ENCODE measurements around the gene RAX2. TPM values are rescaled to one million over a fixed set of nuclear protein-coding genes. Genes with fewer than 3 reads are reported as not detected.
"Not testable (repeated sequence)": the region's sequence is repeated elsewhere in the genome, so short reads cannot be mapped to it uniquely, and the experiment has no call there.

RAX2 gene
- total RNA-seq, 2 experiments from 2014 or later: not detected

DNA sequence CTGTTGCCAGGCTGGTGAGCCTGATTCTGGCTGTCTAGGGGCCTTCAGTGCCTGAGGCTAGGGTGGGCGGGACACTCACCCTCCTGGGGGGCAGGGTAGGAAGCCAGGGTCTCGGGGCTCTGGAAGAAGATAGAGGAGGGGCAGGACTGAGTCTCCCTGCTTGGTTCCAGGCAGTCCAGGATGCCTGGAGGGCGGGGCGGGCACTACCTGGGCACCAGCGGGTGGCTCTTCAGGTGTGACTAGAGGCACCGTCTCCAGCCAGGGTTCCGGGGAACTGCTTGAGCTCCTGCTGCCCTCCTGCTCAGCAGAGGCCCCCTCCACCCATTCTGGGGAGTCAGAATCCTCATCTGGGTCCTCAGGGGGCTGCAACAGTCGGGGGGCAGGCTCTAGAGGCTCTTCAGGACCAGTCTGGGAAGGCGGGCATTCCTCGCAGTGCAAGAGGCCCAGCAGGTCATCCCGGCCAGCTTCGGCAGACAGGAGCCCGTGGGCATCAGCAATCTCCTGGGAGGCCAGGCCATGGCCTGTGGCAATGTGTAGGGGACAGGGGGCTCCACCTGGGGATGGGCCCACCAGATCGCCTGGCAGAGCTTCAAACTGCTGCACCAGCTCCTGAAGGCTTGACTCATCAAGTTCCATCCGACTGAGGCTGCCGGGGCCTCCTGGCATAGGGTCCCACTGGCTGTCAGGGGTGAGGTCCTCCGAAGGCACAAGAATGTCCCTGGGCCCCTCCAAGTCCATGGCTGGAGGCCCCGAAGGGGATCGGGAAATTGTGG, 12.4 kb downstream of the RAX2 start:
- peaks cover 1% of the 10 kb centered on the region for H3K9me3 Mint-ChIP-seq
- POLR2A ChIA-PET: interaction anchor here (3.3 to 4.1 kb wide), 2 partner anchors 53 to 61 kb away, joined by 47 to 54 read pairs; no protein-coding TSS in a partner anchor
- H3K36me3 Mint-ChIP-seq: peaks cover 9% of the 10 kb centered on the region
- H3K4me1 Mint-ChIP-seq: peaks cover 23% of the 10 kb centered on the region
- ATAC-seq (ENCODE audit: low read depth) (no peak), DNase-seq (no peak)
- H3K4me3 Mint-ChIP-seq: peak overlapping the region; percentile 40
- H3K27me3 Mint-ChIP-seq: no peaks in the 10 kb centered on the region
- H3K27ac Mint-ChIP-seq: no peak overlapping the region

DNA sequence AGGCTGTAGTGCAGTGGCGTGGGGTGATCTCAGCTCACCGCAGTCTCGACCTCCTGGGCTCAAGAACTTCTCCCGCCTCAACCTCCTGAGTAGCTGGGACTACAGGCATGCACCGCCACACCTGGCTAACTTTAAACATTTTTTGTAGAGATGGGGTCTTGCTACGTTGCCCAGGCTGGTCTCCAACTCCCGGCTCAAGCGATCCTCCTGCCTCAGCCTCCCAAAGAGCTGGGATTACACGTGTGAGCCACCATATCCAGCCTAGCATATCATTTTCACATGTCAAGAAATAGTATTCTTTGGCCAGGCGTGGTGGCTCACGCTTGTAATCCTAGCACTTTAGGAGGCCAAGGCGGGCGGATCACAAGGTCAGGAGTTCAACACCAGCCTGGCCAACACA, 13.7 kb downstream of the RAX2 start:
- H3K4me3 Mint-ChIP-seq; DNase-seq; H3K9me3 Mint-ChIP-seq; H3K27ac Mint-ChIP-seq; H3K36me3 Mint-ChIP-seq; POLR2A ChIA-PET; H3K27me3 Mint-ChIP-seq; ATAC-seq (ENCODE audit: low read depth): not testable (repeated sequence)
- peaks cover 24% of the 10 kb centered on the region for H3K4me1 Mint-ChIP-seq

GRCh38 chr19:3757705-3758104, 14.3 kb downstream of the RAX2 start:
- not testable (repeated sequence) for H3K9me3 Mint-ChIP-seq; H3K4me3 Mint-ChIP-seq; H3K27me3 Mint-ChIP-seq; ATAC-seq (ENCODE audit: low read depth); H3K27ac Mint-ChIP-seq; DNase-seq
- Mint-ChIP-seq H3K4me1 (peaks cover 18% of the 10 kb centered on the region), H3K36me3 (peaks cover 11% of the 10 kb centered on the region)
- POLR2A ChIA-PET: interaction anchor here (1.1 kb wide), 1 partner anchor 12 kb away, joined by 5 read pairs; no protein-coding TSS in a partner anchor

DNA sequence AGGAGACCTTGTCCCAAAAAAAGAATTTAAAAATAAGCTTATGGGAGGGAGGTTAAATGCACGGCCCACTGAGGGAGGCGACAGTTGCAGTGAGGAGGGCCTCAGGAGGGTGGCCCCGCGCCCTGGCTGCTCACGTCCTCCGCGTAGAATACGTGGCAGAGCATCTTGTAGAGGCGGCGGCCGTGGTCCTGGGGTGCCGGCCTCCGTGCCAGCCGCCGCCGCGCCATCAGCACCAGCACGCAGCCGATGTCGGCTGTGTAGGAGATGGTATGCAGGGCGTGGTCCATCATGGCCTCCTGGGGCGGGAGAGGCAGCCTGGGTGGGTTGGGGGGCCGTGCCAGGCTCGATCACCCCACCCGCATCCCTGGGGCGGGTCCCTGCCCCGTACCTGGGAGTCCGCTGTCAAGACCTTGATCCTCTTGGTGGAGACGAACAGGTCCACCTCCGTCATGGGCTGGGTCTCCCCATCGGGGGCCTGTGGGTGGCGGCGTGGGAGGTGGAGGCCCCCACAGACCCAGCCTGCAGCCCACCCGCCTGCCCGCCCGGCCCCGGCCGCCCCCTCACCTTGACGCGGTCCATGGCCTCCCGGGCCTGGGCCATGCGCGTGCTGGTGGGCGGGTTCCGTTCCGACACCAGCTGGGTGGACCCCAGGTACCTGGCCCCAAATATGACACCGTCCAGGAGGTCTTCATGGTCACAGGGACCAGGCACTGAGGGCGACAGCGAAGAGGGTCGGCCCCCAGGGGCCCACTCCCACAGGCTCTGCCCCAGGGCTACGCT, 18.2 kb downstream of the RAX2 start:
- ATAC-seq (ENCODE audit: low read depth): no peak
- Mint-ChIP-seq H3K9me3 (no peaks in the 10 kb centered on the region), H3K27ac (no peak overlapping the region), H3K4me3 (no peak overlapping the region), H3K27me3 (no peaks in the 10 kb centered on the region), H3K4me1 (peaks cover 9% of the 10 kb centered on the region), H3K36me3 (peaks cover 27% of the 10 kb centered on the region)
- no peak for DNase-seq
- POLR2A ChIA-PET: no interaction called here

DNA sequence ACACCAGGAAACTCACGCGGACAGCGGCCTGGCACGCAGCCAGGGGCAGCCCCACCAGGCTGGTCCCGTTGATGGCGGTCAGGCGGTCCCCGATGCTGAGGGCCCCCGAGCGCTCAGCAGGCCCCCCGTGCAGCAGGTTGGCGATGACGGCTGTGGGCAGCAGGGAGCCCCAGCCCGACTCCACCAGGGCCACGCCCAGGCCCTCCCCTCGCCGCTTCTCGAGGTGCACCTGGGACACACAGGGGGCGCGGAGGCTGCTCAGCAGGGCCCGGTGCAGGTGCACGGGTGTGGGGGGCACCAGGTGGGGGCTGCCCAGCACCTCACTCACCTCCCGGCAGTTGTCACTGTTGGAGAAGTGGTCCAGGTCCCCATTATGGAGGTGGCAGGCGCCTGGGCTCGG, 19.5 kb downstream of the RAX2 start:
- H3K36me3 Mint-ChIP-seq: peaks cover 27% of the 10 kb centered on the region
- peaks cover 9% of the 10 kb centered on the region for H3K4me1 Mint-ChIP-seq

DNA sequence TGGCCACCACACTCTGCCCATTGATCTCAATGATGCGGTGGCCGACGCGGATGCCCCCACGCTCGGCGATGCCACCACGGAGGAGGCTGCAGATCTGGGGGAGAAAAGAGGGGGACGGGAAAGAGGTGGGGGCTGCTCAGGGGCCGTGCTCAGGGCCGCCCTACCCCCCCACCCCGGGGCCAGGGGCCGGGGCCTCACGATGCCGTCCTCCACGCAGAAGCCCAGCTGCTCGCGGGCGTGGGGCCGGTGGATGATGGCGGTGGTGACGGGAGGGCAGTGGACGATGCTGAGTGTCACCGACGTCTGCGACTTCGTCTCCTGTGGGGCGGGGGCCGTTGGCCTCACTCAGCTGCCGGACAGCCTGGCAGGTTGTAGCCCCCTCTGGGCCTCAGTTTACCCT, 20.8 kb downstream of the RAX2 start:
- H3K36me3 Mint-ChIP-seq: peaks cover 27% of the 10 kb centered on the region
- POLR2A ChIA-PET: no interaction called here

More for the DNA sequence above, 19.5 kb downstream of the RAX2 start:
- Mint-ChIP-seq H3K27me3 (no peaks in the 10 kb centered on the region), H3K27ac (no peak overlapping the region), H3K4me3 (no peak overlapping the region), H3K9me3 (no peaks in the 10 kb centered on the region)
- POLR2A ChIA-PET: no interaction called here
- DNase-seq (no peak), ATAC-seq (ENCODE audit: low read depth) (no peak)

GRCh38 chr19:3750211-3750610, 21.8 kb downstream of the RAX2 start:
- no peak overlapping the region for H3K4me3 Mint-ChIP-seq

More for the DNA sequence above, 20.8 kb downstream of the RAX2 start:
- Mint-ChIP-seq H3K4me3 (no peak overlapping the region), H3K27ac (no peak overlapping the region), H3K9me3 (no peaks in the 10 kb centered on the region), H3K4me1 (peaks cover 7% of the 10 kb centered on the region), H3K27me3 (no peaks in the 10 kb centered on the region)
- DNase-seq: no peak
- no peak for ATAC-seq (ENCODE audit: low read depth)

DNA sequence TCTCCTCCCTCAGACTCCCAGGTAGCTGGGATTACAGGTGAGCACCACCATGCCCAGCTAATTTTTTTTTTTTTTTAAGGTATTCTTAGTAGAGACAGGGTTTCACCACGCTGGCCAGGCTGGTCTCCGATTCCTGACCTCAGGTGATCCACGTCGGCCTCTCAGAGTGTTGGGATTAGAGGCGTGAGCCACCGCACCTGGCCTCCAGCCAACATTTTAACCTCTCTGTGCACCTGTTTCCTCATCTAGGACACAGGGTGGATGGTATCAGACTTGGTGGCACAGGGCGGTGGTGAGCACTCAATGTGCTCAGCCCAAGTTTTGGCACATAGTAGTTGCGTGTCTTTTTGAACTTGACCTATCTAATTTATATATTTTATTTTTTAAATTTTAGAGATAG, 23.1 kb downstream of the RAX2 start:
- H3K4me1 Mint-ChIP-seq: no peaks in the 10 kb centered on the region
- POLR2A ChIA-PET: interaction anchor here (0.5 kb wide), 1 partner anchor 17 kb away, joined by 3 read pairs; no protein-coding TSS in a partner anchor
- H3K9me3 Mint-ChIP-seq: no peaks in the 10 kb centered on the region
- no peak overlapping the region for H3K27ac Mint-ChIP-seq
- ATAC-seq (ENCODE audit: low read depth) (no peak), DNase-seq (no peak)
- no peak overlapping the region for H3K4me3 Mint-ChIP-seq
- no peaks in the 10 kb centered on the region for H3K27me3 Mint-ChIP-seq
- H3K36me3 Mint-ChIP-seq: peaks cover 24% of the 10 kb centered on the region

More at GRCh38 chr19:3750211-3750610, 21.8 kb downstream of the RAX2 start:
- no peaks in the 10 kb centered on the region for H3K27me3 Mint-ChIP-seq
- POLR2A ChIA-PET: no interaction called here
- no peaks in the 10 kb centered on the region for H3K9me3 Mint-ChIP-seq
- no peak overlapping the region for H3K27ac Mint-ChIP-seq
- ATAC-seq (ENCODE audit: low read depth): no peak
- peaks cover 4% of the 10 kb centered on the region for H3K4me1 Mint-ChIP-seq
- DNase-seq: no peak
- peaks cover 27% of the 10 kb centered on the region for H3K36me3 Mint-ChIP-seq

GRCh38 chr19:3746371-3747056, 25.5 kb downstream of the RAX2 start:
- Mint-ChIP-seq H3K4me3 (no peak overlapping the region), H3K27me3 (no peaks in the 10 kb centered on the region), H3K36me3 (peaks cover 12% of the 10 kb centered on the region), H3K27ac (no peak overlapping the region), H3K4me1 (no peaks in the 10 kb centered on the region), H3K9me3 (no peaks in the 10 kb centered on the region)
- DNase-seq: no peak
- POLR2A ChIA-PET: interaction anchor here (0.6 kb wide), 1 partner anchor 486 kb away, joined by 3 read pairs; no protein-coding TSS in a partner anchor
- no peak for ATAC-seq (ENCODE audit: low read depth)

DNA sequence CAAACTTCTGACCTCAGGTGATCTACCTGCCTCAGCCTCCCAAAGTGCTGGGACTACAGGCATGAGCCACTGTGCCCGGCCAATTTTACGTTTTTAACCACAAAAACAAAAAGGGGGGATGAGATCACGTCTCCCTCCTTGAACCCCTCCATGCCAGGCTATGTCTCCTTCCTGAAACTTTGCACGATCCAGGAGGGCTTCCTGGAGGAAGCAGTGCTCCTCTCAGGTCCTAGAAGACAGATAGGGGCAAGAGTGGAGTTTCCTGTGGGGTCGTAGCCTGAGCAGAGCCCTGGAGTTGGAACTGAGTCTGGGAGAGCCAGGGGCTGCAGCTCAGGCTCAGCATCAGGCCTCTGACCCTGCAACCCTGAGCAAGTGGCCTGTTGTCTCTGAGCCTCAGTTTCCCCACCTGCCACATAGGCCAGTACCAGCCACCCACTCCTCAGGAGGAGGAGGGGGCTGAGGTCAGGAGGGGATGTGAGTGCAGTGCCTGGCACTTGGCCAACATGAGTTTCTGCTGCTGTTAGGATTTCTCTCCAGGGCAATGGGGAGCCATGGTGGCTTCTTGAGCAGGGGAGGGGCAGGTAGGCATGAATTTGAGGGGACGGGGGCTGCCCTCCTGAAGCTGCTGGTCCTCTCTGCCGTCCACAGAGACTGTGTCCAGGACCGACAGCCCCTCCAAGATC, 26.5 kb downstream of the RAX2 start:
- peaks cover 8% of the 10 kb centered on the region for H3K36me3 Mint-ChIP-seq
- no peak overlapping the region for H3K4me3 Mint-ChIP-seq

GRCh38 chr19:3743486-3743885, 28.5 kb downstream of the RAX2 start:
- H3K9me3 Mint-ChIP-seq: no peaks in the 10 kb centered on the region
- H3K36me3 Mint-ChIP-seq: no peaks in the 10 kb centered on the region
- ATAC-seq (ENCODE audit: low read depth) (no peak), DNase-seq (no peak)
- no peak overlapping the region for H3K27ac Mint-ChIP-seq
- POLR2A ChIA-PET: interaction anchor here (1.1 to 1.7 kb wide), 2 partner anchors 13 to 19 kb away, joined by 4 read pairs; partner anchors contain the start of gene MRPL54
- no peaks in the 10 kb centered on the region for H3K27me3 Mint-ChIP-seq
- peaks cover 5% of the 10 kb centered on the region for H3K4me1 Mint-ChIP-seq
- no peak overlapping the region for H3K4me3 Mint-ChIP-seq

More for the DNA sequence above, 26.5 kb downstream of the RAX2 start:
- Mint-ChIP-seq H3K27me3 (no peaks in the 10 kb centered on the region), H3K9me3 (no peaks in the 10 kb centered on the region), H3K4me1 (no peaks in the 10 kb centered on the region), H3K27ac (no peak overlapping the region)
- no peak for DNase-seq
- no peak for ATAC-seq (ENCODE audit: low read depth)
- POLR2A ChIA-PET: interaction anchor here (0.7 to 0.8 kb wide), 2 partner anchors 12 to 224 kb away, joined by 5 to 9 read pairs; no protein-coding TSS in a partner anchor

DNA sequence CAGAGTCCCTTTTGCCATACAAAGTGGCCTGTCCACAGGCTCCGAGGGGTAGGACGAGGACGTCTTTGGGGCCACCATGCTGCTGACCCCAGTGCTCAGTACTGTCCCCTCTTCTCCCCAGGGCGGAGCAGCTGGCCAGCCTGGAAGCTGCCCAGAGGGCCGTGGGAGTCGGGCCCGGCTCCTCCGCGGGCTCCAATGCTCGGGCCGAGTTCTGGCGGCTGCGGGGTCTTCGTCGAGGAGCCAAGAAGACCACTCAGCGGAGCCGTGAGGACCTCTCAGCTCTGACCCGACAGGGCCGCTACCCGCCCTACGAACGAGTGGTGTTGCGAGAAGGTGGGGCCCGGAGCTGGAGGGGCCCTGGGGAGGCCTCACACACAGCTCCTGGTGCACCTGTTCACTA, 31.6 kb downstream of the RAX2 start:
- no peak overlapping the region for H3K4me3 Mint-ChIP-seq
- no peak for ATAC-seq (ENCODE audit: low read depth)
- no peak overlapping the region for H3K27ac Mint-ChIP-seq
- no peaks in the 10 kb centered on the region for H3K9me3 Mint-ChIP-seq
- H3K36me3 Mint-ChIP-seq: no peaks in the 10 kb centered on the region
- POLR2A ChIA-PET: interaction anchor here (3.6 kb wide), 1 partner anchor 22 kb away, joined by 16 read pairs; the partner anchor contains the start of genes APBA3 and MRPL54
- peaks cover 5% of the 10 kb centered on the region for H3K4me1 Mint-ChIP-seq
- no peaks in the 10 kb centered on the region for H3K27me3 Mint-ChIP-seq
- DNase-seq: no peak
